SU-DHL-6 (cell line): ENCODE results near the gene FRMD4B.

Source experiments
- H2AFZ ChIP-seq: fragments of 200-600 bp; sonication (generic); 2 replicates; pipeline ENCODE4 v1.6.1; 2014; ENCODE audit warnings: low read depth, mild to moderate bottlenecking, moderate library complexity, mixed read lengths, antibody characterized with exemption, low read length; ENCODE audit not compliant: severe bottlenecking
- H3F3A ChIP-seq: fragments of 200-600 bp; shearing (Covaris generic); 2 replicates; pipeline ENCODE4 v1.6.0; 2016; ENCODE audit warnings: antibody characterized with exemption, mild to moderate bottlenecking; ENCODE audit not compliant: insufficient read depth
- H3K27ac ChIP-seq: fragments of 200-600 bp; sonication (generic); 2 replicates; pipeline ENCODE4 v1.5.1; 2016; ENCODE audit warnings: low read depth, mild to moderate bottlenecking, low read length, moderate library complexity, mixed read lengths
- H3K27me3 ChIP-seq: fragments of 200-600 bp; sonication (generic), shearing (Covaris generic); 2 replicates; pipeline ENCODE4 v1.6.0; 2014; ENCODE audit warnings: mild to moderate bottlenecking, low read length
- H3K36me3 ChIP-seq: fragments of 200-600 bp; sonication (generic); 2 replicates; pipeline ENCODE4 v1.6.1; 2014; ENCODE audit warnings: mild to moderate bottlenecking, low read length, mixed read lengths
- H3K4me2 ChIP-seq: fragments of 300-600, 200-600 bp; shearing (Covaris generic), sonication (generic); 2 replicates; pipeline ENCODE4 v1.6.0; 2014; ENCODE audit warnings: low read length, low read depth, mild to moderate bottlenecking; ENCODE audit not compliant: poor library complexity, severe bottlenecking
- H3K4me3 ChIP-seq: fragments of 200-600 bp; sonication (generic); 2 replicates; pipeline ENCODE4 v1.5.1; 2014; ENCODE audit warnings: antibody characterized with exemption, low read length, mild to moderate bottlenecking, mixed read lengths; ENCODE audit not compliant: insufficient read depth, poor library complexity, severe bottlenecking
- H3K79me2 ChIP-seq: fragments of 200-600 bp; sonication (generic); 2 replicates; pipeline ENCODE4 v1.6.1; 2014; ENCODE audit warnings: mild to moderate bottlenecking, low read length, moderate library complexity; ENCODE audit not compliant: insufficient read depth
- H3K9ac ChIP-seq: fragments of 200-600 bp; sonication (generic); 2 replicates; pipeline ENCODE4 v1.7.0; 2014; ENCODE audit warnings: mild to moderate bottlenecking, low read length
- H3K9me2 ChIP-seq: fragments of 200-600 bp; sonication (generic); replicated peaks from 2 replicates; pipeline ENCODE4 v1.6.1; 2014; ENCODE audit warnings: low read length; ENCODE audit not compliant: insufficient read depth
- H3K9me3 ChIP-seq: fragments of 200-600 bp; sonication (generic); 2 replicates; pipeline ENCODE4 v1.6.1; 2014; ENCODE audit warnings: low read length, mixed read lengths; ENCODE audit not compliant: insufficient read depth
- H4K20me1 ChIP-seq: fragments of 200-600 bp; sonication (generic); 2 replicates; pipeline ENCODE4 v1.6.1; 2014; ENCODE audit warnings: low read depth, mild to moderate bottlenecking, antibody characterized with exemption, low read length, moderate library complexity, mixed read lengths
- CTCF ChIP-seq: fragments of 200-600 bp; sonication (generic); IDR thresholded peaks from one replicate; pipeline ENCODE4 v1.5.1; 2017; ENCODE audit warnings: antibody characterized with exemption, mild to moderate bottlenecking, low read length, moderate library complexity; ENCODE audit not compliant: insufficient read depth, poor library complexity, severe bottlenecking
- EZH2phosphoT487 ChIP-seq: fragments of 200-600 bp; sonication (generic), shearing (Covaris generic); conservative IDR thresholded peaks from 2 replicates; pipeline ENCODE4 v1.6.1; 2018; ENCODE audit warnings: mild to moderate bottlenecking, antibody characterized with exemption, low read length, moderate library complexity, mixed read lengths

The FRMD4B gene

GRCh38 chr3:69143612-69144011, 242.3 kb downstream of the FRMD4B start:
- TF ChIP-seq CTCF (no peak), EZH2phosphoT487 (no peak)
- Histone ChIP-seq H4K20me1 (no peaks in the 10 kb centered on the region), H3K4me2 (no peak overlapping the region), H2AFZ (no peak overlapping the region), H3F3A (no peaks in the 10 kb centered on the region), H3K4me3 (no peak overlapping the region), H3K9me3 (no peaks in the 10 kb centered on the region), H3K79me2 (no peaks in the 10 kb centered on the region), H3K27ac (no peak overlapping the region), H3K27me3 (no peaks in the 10 kb centered on the region), H3K9ac (no peak overlapping the region), H3K36me3 (no peaks in the 10 kb centered on the region), H3K9me2 (no peaks in the 10 kb centered on the region)

DNA sequence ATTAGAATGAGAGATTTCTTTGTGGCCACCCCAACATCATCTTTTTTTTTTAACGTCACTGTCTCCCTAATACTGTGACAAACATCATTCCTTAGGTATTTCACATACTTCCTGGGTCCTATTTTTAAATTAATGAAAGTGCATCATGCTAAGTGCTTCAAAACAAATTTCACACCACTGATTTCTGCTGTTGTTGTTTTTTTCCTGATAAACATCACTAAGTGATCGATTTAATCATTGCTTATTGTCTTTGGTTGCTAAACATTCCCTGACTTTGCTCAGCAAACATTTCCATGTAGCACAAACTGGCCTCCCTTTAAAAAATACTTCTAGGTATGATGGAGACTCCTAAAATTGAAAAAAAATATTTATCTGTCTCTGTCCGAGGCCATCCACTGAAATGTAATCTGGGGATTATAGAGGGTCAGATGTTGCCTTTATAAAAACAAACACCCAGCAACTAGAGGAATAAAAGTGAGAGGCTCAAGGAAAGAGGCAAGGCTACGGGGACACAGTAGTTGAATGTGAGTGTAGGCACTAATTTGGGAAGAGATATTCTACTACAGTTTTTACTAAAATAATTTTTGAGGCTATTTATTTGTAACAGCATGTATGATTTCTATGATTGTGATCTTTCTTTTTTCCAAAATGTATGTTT, 243.0 kb downstream of the FRMD4B start:
- Histone ChIP-seq H3K27ac (no peak overlapping the region), H3K4me2 (no peak overlapping the region), H3K36me3 (no peaks in the 10 kb centered on the region), H3K4me3 (no peak overlapping the region), H3K9ac (no peak overlapping the region), H2AFZ (no peak overlapping the region), H3K9me2 (no peaks in the 10 kb centered on the region), H4K20me1 (no peaks in the 10 kb centered on the region), H3K79me2 (no peaks in the 10 kb centered on the region), H3K9me3 (no peaks in the 10 kb centered on the region), H3K27me3 (no peaks in the 10 kb centered on the region), H3F3A (no peaks in the 10 kb centered on the region)
- TF ChIP-seq CTCF (no peak), EZH2phosphoT487 (no peak)

- TF ChIP-seq CTCF (no peak), EZH2phosphoT487 (no peak)
- Histone ChIP-seq H4K20me1 (no peaks in the 10 kb centered on the region), H3K9me2 (no peaks in the 10 kb centered on the region), H3K27me3 (no peaks in the 10 kb centered on the region), H2AFZ (no peak overlapping the region), H3F3A (no peaks in the 10 kb centered on the region), H3K36me3 (no peaks in the 10 kb centered on the region), H3K27ac (no peak overlapping the region), H3K9me3 (no peaks in the 10 kb centered on the region), H3K4me3 (no peak overlapping the region), H3K4me2 (no peak overlapping the region), H3K9ac (no peak overlapping the region), H3K79me2 (no peaks in the 10 kb centered on the region)
Measured at GRCh38 chr3:69142090-69142489, 243.8 kb downstream of the FRMD4B start.
